DMS 273 (cell line): ENCODE measurements around the gene NOTCH4.
A peak's percentile ranks its signal among the peaks of the same experiment; 100 is the strongest.
"Not testable (repeated sequence)": the region's sequence is repeated elsewhere in the genome, so short reads cannot be mapped to it uniquely, and the experiment has no call there.

Experiments used
- DNase-seq: peaks from one replicate; lab custom pipeline; 2025; ENCODE audit not compliant: unreplicated experiment; lab: John Stamatoyannopoulos, UW

The NOTCH4 gene

DNA sequence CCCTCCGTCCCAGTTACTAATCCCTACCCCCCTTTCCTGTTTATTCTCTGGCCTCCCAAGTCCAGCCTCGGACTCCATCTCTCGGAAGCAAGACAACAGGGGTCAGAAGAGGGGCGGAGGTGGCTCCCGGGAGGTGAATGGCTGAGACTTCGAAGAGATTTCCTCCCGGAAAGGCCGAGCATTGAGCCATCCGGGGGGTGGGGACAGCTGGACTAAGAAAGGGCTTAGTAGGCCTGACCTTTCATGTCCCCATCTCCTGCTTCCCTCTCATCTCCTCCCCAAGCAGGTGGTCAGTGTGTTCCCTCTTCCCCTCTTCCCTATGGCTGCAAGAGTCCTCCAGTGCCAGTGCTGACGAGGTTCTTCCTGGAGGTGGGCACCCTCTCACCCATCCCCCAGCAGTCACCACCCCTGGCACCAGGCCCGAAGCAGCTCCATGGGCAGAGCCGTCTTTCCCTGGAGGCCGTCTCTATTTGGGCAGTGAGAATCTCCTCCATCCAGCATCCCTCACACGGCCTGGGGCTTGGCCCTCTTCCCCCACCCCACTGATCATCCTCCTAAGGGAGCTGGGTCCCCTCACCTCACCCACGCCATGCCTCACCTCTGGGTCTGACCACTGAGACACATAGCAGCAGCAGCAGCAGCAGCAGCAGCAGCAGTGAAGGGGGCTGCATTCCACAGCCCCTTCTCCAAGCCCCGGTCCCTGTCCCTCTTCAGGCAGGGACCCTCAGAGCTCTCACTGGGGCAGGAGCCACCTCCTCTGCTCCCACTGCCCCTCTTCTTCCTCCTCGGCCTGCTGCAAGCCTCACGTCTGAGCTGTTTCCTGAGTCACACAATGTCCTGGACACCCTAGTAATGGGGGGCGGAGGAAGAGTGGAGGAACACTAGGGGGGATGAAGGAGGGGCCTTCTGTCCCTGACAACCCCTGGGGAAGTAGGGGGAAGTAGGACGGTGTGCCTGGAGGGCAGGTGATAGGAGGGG lies at the start of gene NOTCH4:
Gene NOTCH4, minus strand, starts transcription at position 810 of the 978 bp plus-strand sequence. Its CDS starts 139 bp downstream, at position 671.
- no peak for DNase-seq

DNA sequence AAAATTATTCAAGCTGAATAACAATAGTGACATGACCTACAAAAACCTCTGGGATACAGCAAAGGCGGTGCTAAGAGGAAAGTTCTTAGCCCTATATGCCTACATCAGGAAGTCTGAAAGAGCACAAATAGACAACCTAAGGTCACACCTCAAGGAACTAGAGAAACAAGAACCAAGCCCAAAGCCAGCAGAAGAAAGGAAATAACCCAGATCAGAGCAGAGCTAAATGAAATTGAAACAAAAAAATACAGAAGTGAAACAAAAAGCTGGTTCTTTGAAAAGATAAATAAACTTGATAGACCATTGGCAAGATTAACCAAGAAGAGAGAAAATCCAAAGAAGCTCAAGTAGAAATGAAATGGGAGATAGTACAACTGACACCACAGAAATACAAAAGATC lies 47.6 kb upstream of the NOTCH4 start:
- DNase-seq, result no peak

- not testable (repeated sequence) for DNase-seq
Measured at GRCh38 chr6:32268459-32268858, 44.6 kb upstream of the NOTCH4 start.

GRCh38 chr6:32267035-32267434 lies 43.2 kb upstream of the NOTCH4 start:
- DNase-seq, result no peak

DNA sequence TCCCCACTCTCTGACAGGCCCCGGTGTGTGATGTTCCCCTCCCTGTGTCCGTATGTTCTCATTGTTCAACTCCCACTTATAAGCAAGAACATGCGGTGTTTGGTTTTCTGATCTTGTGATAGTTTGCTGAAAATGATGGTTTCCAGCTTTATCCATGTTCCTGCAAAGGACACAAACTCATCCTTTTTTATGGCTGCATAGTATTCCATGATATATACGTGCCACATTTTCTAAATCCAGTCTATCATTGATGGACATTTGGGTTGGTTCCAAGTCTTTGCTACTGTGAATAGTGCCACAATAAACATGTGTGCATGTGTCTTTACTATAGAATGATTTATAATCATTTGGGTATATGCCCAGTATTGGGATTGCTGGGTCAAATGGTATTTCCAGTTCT lies 33.4 kb upstream of the NOTCH4 start:
- not testable (repeated sequence) for DNase-seq

DNA sequence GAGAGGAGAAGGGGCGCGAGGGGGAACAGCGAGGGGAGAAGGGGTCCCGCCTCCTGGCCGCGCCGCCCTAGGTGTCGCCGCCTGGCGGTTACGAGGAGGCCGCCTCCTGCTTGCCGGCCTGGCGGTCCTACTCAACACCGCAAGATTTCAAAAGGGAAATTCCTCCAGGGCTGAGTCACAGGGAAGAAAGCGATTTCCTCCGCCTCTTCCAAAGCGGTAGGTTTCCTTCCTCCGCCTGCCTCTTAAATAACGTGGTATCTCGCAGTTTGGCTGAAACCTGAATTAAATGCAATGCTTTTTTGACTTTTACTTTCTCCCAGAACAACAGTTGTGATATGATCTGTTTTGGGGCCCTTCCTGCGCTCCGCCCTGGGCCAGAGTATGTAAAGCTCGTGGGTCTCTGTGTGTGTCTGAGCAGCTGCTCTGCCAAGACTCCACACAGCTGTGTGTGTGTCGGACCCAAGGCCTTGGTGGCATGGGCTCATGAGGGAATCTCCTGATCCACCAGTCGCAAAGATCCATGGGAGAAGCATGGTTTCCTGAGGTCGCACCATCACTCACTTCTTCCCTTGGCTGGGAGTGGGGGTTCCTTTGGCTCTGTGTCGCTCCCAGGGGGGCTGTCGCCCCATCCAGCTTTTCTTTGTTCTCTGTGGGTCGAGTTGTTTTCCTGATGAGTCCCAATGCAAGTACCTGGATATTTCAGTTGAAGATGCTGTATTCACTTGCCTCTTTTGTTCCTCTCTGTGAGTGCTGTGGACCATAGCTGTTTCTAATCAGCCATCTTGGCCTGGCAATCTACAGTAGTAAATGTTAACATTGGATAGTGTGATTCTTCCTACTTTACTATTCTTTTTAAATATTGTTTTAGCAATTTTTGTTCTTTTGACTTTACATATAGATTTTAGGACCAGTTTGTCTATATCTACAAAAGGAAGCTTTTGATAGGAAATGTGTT lies 31.6 kb upstream of the NOTCH4 start:
- DNase-seq, result peak; percentile 70

GRCh38 chr6:32254761-32255198 lies 30.9 kb upstream of the NOTCH4 start:
- DNase-seq, result no peak

DNA sequence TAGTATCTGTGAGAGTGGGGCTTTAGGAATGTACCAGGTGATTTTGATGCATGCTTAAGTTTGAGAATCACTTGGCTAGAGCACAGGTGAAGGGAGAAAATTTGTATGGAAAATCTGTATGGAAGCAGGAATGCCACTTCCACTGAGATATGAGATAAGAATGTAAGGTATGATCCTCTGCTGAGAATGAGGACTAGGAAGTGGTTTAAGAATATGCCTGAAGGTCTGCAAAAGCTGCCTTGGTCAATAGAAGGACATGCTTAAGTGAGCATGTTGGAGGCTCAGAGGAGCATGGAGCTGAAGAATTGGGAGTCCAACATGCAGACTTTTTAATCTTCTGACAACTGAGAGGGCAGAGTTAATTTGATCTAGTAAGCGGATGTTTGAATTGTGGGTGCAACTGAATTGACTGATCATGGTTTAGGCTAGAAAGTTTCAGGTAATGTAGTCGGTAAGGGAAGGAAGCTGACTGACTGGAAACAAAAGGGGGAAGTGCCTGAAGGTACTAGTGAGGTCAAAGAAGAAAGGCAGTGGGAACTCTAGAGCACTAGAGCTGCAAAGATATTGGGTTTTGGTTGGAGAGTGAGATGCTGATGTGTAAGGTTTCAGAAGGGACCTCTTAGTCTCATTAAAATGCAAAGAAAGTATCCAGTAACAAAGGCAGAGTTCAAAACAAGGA lies 28.6 kb upstream of the NOTCH4 start:
- no peak for DNase-seq

- DNase-seq, result no peak
Measured at GRCh38 chr6:32249262-32249661, 25.4 kb upstream of the NOTCH4 start.

DNA sequence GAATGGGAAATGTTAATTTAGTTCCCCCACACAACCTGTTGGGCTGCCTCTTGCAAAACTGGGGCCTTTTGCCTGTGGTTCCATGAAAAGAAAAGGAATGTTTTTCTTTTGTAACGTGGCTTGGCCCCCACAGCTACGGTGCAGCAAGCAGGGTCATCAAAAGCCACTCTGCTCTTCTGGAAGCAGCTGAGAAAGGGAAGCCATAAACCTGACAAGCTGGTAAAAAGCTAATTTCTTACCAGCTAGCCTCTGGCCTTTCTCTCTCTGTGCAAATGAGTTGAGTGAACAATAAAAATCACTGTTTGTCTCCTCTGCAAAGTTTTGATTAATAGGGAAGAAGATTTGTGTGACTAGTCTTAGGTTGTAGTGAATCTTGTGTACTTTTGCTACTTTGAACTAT lies 23.5 kb upstream of the NOTCH4 start:
- no peak for DNase-seq

DNA sequence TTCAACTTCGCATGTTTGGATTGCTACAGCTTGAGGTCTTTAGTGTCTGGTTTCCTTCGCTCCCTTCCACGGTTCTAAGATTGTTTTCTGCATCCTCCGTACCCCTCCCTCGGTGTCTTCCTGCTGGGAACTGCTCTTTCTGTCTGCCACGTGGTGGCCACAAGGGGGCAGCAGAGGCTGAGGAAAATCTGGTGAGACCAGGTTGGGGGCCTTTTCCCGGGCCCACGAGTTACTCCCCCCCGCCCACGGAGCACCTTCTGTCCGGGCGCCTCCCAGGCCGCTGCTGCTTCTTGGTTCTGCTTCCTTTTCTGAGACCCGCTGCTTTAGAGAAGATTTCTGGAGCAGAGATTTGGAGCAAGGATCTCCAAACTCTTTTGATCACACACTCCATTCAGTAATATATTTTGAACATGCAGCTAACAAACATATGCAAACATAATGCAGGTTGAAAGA lies 21.1 kb upstream of the NOTCH4 start:
- DNase-seq, result peak; percentile 89

GRCh38 chr6:32244270-32244669 lies 20.4 kb upstream of the NOTCH4 start:
- DNase-seq, result no peak

GRCh38 chr6:32242318-32242813 lies 18.5 kb upstream of the NOTCH4 start:
- DNase-seq, result not testable (repeated sequence)

DNA sequence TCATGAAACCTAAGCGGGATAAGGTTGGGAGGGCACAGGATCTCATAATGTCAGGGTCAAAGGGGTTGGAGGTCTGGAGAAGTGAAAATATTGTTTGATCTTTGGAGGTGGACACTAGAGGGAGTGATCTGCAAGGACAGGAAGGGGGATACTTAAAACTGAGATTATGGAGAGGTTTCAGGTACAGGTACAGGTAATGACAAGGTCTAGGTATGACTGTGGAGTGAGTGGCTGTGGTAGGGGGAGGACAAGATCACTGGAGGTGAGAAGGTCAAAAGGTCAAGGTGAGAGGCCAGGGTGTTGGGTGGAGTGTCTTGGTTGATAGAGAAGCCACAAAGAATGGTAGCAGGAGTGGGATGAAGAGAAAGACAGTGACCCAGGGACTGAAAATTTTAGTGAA lies 16.8 kb upstream of the NOTCH4 start:
- DNase-seq, result no peak

- no peak for DNase-seq
Measured at GRCh38 chr6:32239462-32239861, 15.6 kb upstream of the NOTCH4 start.

DNA sequence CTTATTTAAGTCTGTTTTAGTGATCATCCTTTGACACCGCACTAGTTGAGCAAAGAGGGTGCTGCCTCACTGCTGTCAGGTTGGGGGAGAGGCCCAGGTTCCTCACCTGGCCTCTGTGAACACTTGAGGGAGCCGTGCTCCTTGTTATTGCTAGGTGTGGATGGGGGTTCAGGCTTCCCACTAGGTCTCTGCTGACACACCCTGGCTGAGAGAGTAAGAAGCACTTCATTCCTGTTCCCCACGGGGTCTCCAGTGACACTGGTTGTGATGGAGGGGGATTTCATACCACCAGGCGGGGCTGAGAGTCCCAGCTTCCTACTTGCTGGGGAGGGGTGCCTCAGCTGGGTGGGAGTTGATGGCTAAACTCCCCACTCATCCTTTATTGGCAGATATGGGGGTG lies 11.1 kb upstream of the NOTCH4 start:
- peak; percentile 27 for DNase-seq

DNA sequence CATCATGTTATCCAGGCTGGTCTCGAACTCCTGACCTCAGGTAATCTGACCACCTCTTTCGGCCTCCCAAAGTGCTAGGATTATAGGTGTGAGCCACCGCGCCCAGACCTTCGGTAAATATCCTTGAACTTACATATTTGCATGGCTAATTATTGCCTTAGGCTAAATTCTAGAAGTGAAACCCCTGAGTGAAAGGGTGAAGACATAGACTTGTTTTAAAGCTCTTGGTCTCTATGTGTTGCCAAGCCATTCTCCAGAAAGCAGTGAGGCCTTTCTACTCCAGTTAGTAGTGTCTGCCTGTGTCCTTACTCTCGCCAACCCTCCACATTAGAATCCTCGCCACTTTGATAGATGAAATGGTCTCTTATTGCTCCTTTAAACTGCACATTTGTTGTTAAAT lies 2.6 kb upstream of the NOTCH4 start:
- no peak for DNase-seq

DNA sequence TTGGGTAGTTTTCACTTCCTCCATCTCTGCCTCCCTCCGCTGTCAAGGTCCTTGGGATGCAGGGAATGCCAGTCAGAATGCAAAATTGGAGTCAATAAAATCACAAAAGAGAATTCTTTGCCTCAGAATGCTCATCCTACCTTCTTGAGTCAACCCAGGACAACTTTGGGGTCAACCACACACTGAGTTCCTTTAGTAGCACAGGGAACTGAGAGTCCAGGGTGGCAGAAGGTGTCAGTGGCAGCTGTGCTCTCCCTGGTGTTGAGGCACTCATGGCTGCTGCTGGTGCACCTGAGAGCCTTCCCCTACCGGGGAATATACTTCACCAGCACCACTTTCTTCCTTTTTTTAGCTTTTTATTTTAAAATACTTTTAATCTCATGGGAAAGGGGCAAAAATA lies 829 bp upstream of the NOTCH4 start:
- no peak for DNase-seq

DNA sequence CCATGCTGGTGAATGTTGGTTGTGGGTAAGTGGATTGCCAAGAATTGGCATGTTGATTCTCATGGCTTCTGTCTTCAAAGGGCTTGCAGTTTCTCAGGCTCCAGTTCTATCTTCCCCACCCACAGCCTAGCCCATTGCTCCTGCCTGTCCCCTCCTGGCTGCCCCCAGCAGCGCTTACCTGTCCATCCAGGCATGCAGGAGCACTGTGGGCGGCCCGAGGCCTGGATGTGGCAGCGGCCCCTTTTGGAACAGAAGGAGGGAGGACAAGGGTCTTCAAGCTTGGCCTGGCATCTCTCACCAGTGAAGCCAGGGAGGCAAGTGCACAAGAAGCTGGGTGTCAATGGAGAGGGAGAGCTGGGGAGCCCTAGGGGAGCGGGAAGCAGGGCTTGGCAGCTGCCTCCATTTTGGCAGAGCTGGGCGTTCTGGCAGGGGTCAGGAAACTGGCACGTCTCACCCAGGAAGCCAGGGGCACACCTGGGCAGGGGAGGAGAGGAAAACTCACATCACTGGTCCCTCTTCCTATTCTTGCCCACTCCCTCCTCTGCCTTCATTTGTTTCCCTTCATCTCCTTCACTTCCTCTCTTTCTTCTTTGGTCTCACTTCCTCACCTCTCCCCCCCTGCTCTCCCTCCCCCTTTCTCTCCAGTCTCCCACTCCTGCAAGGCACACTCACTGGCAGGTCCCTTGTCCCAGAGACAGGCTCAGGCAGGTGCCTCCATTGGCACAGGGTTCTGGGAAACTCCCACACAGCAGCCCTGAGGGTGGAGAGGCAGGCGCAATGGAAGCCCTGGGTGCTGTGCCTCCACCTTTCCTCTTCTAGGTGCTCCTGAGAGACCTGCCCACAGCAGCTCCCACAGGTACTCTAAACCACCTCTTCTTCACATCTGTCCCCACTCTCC lies 1.3 kb downstream of the NOTCH4 start:
- no peak for DNase-seq

GRCh38 chr6:32220021-32220420 lies 3.8 kb downstream of the NOTCH4 start:
- no peak for DNase-seq
